Endodermal cell (in vitro differentiated cells): ENCODE measurements around the gene GRIA4. TPM values are rescaled to one million over a fixed set of nuclear protein-coding genes. Genes with fewer than 3 reads are reported as not detected.

Experiments used
- DNase-seq: peaks from one replicate; pipeline ENCODE4 v3.0.0-alpha.2; 2017
- H3K27ac ChIP-seq: 2 replicates; pipeline ENCODE4 v1.5.1; 2013; ENCODE audit warnings: mild to moderate bottlenecking, low read depth, low read length, moderate library complexity
- H3K27me3 ChIP-seq: 2 replicates; pipeline ENCODE4 v1.6.1; 2013; ENCODE audit warnings: mild to moderate bottlenecking, low read length, moderate library complexity; ENCODE audit not compliant: insufficient read depth, control insufficient read depth, poor library complexity, severe bottlenecking
- H3K36me3 ChIP-seq: 2 replicates; pipeline ENCODE4 v1.7.0; 2013; ENCODE audit warnings: mild to moderate bottlenecking, low read length, moderate library complexity; ENCODE audit not compliant: control insufficient read depth, insufficient read depth
- H3K4me1 ChIP-seq: one replicate; pipeline ENCODE4 v1.7.0; 2013; ENCODE audit warnings: low read length; ENCODE audit not compliant: control insufficient read depth, insufficient read depth
- H3K4me3 ChIP-seq: 2 replicates; pipeline ENCODE4 v1.5.1; 2013; ENCODE audit warnings: mild to moderate bottlenecking, low read length, moderate library complexity
- H3K9ac ChIP-seq: 2 replicates; pipeline ENCODE4 v1.6.1; 2013; ENCODE audit warnings: mild to moderate bottlenecking, low read length, moderate library complexity; ENCODE audit not compliant: poor library complexity, severe bottlenecking; ENCODE audit errors: extremely low read depth
- H3K9me3 ChIP-seq: 2 replicates; pipeline ENCODE4 v1.6.1; 2013; ENCODE audit warnings: mild to moderate bottlenecking, low read length, moderate library complexity; ENCODE audit not compliant: control insufficient read depth
- H3K27ac Mint-ChIP-seq: 2 replicates; pipeline ENCODE4 v1.8.0; 2020; ENCODE audit warnings: mixed read lengths
- H3K27me3 Mint-ChIP-seq: 2 replicates; pipeline ENCODE4 v1.8.0; 2021; ENCODE audit warnings: mild to moderate bottlenecking, mixed read lengths; ENCODE audit not compliant: insufficient read depth
- H3K36me3 Mint-ChIP-seq: 2 replicates; pipeline ENCODE4 v1.8.0; 2020; ENCODE audit warnings: low read depth, mixed read lengths
- H3K4me1 Mint-ChIP-seq: 2 replicates; pipeline ENCODE4 v1.8.0; 2020; ENCODE audit warnings: mixed read lengths
- H3K4me3 Mint-ChIP-seq: 2 replicates; pipeline ENCODE4 v1.8.0; 2020; ENCODE audit warnings: mild to moderate bottlenecking, moderate library complexity, mixed read lengths
- H3K9me3 Mint-ChIP-seq: 2 replicates; pipeline ENCODE4 v1.8.0; 2020; ENCODE audit warnings: mild to moderate bottlenecking, mixed read lengths
- WGBS, 2 experiments: methylation state at CpG; one replicate each; pipeline versions ENCODE4 v1.1.5 to v1.1.7; 2013; ENCODE audit warnings: missing lambda C conversion rate in 2 of 2, mixed read lengths in 1 of 2; ENCODE audit not compliant: insufficient coverage in 1 of 2, insufficient read length in 1 of 2; 5-methylcytosine and 5-hydroxymethylcytosine counted together
- total RNA-seq, 2 donors: library from RNA; stranded (reverse); fragmentation: NEBNext Ultra II Directional in 1 of 2; extraction: Animal tissue kit (Norgen Biotek cat#: 25700) in 1 of 2; gene quantifications; 2 replicates in 1 of 2; 3 replicates in 1 of 2; pipeline ENCODE4 v1.2.1, GENCODE V29; 2021
- TF ChIP-seq, protein P1 (sequence below): fragments of 200-600 bp; sonication (generic); conservative IDR thresholded peaks from 2 replicates; pipeline ENCODE4 v1.5.0; 2021; ENCODE audit warnings: antibody characterized with exemption, mild to moderate bottlenecking

GRIA4 gene
- total RNA-seq, 2 donors from 2014 or later = 0.18 to 0.37 TPM

DNA sequence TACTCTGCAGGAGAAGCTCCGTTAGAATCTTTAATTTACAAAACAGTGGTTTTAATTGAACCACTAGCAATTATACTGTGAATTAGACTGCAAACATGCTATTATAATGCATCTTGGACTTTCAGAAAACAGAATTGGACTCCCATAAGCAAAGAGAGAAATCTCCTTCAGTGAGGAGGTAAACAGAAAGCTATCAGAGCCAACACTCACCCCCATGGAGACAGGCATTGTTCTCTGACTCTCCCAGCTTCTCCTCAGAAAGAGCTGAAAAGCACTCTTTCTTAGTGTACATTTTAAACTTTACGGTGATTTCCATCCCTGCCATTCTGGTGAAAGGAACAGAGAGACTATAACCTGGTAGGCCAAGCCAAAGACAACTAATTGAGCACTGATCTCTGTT is 176.9 kb downstream of the GRIA4 start:
- H3K4me1 Mint-ChIP-seq = peaks cover 12% of the 10 kb centered on the region
- H3K27ac Mint-ChIP-seq = peak overlapping the region; percentile 82
- no peaks in the 10 kb centered on the region for H3K27me3 Mint-ChIP-seq
- Histone ChIP-seq H3K9me3 (no peaks in the 10 kb centered on the region), H3K4me3 (no peak overlapping the region), H3K9ac (no peak overlapping the region), H3K27ac (no peak overlapping the region), H3K27me3 (no peaks in the 10 kb centered on the region), H3K4me1 (peaks cover 2% of the 10 kb centered on the region), H3K36me3 (no peaks in the 10 kb centered on the region)
- TF ChIP-seq, protein P1, sequence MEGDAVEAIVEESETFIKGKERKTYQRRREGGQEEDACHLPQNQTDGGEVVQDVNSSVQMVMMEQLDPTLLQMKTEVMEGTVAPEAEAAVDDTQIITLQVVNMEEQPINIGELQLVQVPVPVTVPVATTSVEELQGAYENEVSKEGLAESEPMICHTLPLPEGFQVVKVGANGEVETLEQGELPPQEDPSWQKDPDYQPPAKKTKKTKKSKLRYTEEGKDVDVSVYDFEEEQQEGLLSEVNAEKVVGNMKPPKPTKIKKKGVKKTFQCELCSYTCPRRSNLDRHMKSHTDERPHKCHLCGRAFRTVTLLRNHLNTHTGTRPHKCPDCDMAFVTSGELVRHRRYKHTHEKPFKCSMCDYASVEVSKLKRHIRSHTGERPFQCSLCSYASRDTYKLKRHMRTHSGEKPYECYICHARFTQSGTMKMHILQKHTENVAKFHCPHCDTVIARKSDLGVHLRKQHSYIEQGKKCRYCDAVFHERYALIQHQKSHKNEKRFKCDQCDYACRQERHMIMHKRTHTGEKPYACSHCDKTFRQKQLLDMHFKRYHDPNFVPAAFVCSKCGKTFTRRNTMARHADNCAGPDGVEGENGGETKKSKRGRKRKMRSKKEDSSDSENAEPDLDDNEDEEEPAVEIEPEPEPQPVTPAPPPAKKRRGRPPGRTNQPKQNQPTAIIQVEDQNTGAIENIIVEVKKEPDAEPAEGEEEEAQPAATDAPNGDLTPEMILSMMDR = no peak
- no peak overlapping the region for H3K4me3 Mint-ChIP-seq
- no peaks in the 10 kb centered on the region for H3K9me3 Mint-ChIP-seq
- 15 to 67% methylated on average over 2 of the region's 2 CpGs for WGBS, 2 experiments
- DNase-seq = peak; percentile 53
- no peaks in the 10 kb centered on the region for H3K36me3 Mint-ChIP-seq

DNA sequence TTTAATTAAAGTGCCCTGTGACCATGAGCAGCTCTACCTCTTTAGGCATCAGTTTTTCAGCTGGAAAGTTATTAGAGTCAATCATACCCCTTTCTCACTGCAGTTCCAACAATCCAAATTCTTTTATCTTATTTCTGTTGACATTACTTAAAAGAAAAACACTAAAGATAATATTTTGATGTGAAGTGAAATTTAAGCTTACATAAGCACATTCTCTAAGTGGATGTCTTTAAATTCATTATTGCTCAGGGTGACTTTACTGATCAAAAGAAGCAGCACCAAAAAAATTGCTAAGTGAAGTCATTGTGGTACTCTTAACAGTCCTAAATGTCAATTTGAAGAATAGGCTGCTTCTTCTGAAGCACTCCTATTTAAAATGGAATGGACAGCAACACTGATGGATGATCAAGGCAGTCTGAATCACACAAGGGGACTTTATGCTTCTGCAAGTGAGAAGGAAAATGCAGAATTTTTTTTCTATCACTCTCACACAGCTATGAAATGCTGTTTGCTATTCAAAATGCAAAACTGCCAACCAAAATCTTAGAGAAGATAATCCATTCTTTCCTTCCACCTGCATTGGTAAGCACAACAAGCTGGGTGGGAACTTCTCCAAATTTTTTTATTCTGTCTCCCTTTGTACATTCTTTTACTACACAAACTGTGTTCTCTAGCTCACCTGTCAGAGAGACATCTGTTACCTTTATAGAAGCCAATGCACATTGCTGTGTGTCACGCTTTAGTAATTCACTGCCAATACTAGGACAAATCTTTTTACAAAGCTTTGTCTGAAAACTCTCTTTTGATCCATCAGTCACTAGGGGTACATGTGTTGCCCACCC is 179.9 kb downstream of the GRIA4 start:
- DNase-seq = no peak
- Mint-ChIP-seq H3K27me3 (no peaks in the 10 kb centered on the region), H3K36me3 (no peaks in the 10 kb centered on the region), H3K9me3 (no peaks in the 10 kb centered on the region), H3K4me1 (peaks cover 12% of the 10 kb centered on the region), H3K27ac (no peak overlapping the region), H3K4me3 (no peak overlapping the region)
- peaks cover 2% of the 10 kb centered on the region for H3K4me1 ChIP-seq
- H3K9me3 ChIP-seq = no peaks in the 10 kb centered on the region
- TF ChIP-seq, protein P1 = no peak
- no peaks in the 10 kb centered on the region for H3K36me3 ChIP-seq
- 60 to 94% methylated on average over 1 of the region's 1 CpG for WGBS, 2 experiments
- no peak overlapping the region for H3K9ac ChIP-seq
- no peak overlapping the region for H3K4me3 ChIP-seq
- H3K27ac ChIP-seq = peak overlapping the region; percentile 20
- no peaks in the 10 kb centered on the region for H3K27me3 ChIP-seq

DNA sequence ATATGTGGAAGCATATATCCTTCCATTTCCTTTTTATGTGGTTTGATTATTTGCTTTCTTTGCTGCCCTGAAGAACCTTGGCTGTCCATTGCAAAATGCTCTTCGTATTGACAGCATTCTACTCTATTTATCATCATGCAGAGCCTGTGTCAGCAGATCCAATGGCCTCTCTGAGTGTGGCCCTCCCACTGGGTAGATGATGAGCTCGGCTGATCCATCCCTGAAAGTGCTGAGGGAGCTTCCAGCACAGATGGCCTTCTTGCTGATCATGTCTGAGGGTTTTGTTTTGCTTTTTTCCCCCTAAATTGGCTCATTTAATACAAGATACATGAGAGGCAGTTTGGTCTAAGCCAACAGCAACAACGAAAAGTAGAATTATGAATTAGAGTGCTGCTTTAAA is 181.0 kb downstream of the GRIA4 start:
- TF ChIP-seq, protein P1 = no peak

More for the DNA sequence above, 181.0 kb downstream of the GRIA4 start:
- H3K9ac ChIP-seq = no peak overlapping the region
- no peak overlapping the region for H3K27ac ChIP-seq
- Mint-ChIP-seq H3K27me3 (no peaks in the 10 kb centered on the region), H3K36me3 (no peaks in the 10 kb centered on the region), H3K27ac (no peak overlapping the region), H3K4me1 (peaks cover 12% of the 10 kb centered on the region), H3K9me3 (no peaks in the 10 kb centered on the region), H3K4me3 (no peak overlapping the region)
- WGBS, 2 experiments = 30 to 63% methylated on average over 2 to 3 of the region's 3 CpGs
- H3K4me3 ChIP-seq = no peak overlapping the region
- no peaks in the 10 kb centered on the region for H3K9me3 ChIP-seq
- peak; percentile 63 for DNase-seq
- peaks cover 2% of the 10 kb centered on the region for H3K4me1 ChIP-seq
- no peaks in the 10 kb centered on the region for H3K27me3 ChIP-seq
- no peaks in the 10 kb centered on the region for H3K36me3 ChIP-seq
